Measurements from ENCODE around the gene PRUNE1.
A peak's percentile ranks its signal among the peaks of the same experiment; 100 is the strongest.

PRUNE1 gene, protein sequence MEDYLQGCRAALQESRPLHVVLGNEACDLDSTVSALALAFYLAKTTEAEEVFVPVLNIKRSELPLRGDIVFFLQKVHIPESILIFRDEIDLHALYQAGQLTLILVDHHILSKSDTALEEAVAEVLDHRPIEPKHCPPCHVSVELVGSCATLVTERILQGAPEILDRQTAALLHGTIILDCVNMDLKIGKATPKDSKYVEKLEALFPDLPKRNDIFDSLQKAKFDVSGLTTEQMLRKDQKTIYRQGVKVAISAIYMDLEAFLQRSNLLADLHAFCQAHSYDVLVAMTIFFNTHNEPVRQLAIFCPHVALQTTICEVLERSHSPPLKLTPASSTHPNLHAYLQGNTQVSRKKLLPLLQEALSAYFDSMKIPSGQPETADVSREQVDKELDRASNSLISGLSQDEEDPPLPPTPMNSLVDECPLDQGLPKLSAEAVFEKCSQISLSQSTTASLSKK

DNA sequence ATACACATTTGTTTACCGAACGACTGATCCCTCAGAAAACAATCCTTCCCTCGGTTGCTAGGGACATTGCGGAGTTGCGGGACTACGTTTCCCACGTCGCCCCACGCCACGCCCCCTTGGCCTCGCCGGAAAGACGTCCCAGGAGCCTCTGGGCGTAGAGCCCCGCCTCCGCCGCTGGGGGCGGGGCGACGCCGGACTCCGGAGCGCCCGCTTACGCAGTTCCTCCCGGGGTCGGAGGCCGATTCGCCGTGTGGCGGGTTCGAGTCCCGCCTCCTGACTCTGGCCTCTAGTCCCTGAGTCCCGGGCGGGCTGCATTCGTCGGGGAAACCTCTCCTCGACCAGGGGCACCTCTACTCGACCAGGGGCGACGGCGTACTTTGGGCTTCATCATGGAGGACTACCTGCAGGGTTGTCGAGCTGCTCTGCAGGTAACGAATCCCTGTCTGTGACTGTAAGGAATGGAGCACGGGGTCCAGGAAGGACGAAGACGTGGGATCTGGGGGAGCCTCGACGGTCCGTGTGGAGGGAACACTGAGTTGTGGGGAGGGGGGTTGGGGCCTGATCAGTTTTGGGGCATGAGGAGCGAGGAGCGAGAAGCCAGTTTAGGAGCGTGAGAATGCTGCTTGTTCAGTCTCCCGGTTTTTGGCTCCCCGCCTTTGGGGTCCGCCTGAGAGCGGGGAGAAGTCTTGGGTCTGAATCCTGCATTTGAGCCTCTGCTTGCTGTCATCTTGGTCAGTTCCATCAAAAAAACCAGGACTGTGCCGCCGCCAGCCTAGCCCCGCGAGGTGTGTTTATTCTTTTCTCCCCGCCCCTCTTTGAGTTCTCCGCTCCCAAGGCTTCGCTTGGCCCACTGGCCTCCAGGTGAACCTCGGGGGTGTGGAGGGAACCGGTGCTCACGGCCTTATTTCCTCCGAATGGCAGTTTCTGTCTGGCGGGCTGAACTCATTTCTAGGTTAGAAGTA lies at the start of gene PRUNE1:
Gene PRUNE1 (plus strand): TSS at position 206 of the 962 bp plus-strand sequence. CDS start 184 bp downstream, at position 390.
- TF ChIP-seq, protein P1, sequence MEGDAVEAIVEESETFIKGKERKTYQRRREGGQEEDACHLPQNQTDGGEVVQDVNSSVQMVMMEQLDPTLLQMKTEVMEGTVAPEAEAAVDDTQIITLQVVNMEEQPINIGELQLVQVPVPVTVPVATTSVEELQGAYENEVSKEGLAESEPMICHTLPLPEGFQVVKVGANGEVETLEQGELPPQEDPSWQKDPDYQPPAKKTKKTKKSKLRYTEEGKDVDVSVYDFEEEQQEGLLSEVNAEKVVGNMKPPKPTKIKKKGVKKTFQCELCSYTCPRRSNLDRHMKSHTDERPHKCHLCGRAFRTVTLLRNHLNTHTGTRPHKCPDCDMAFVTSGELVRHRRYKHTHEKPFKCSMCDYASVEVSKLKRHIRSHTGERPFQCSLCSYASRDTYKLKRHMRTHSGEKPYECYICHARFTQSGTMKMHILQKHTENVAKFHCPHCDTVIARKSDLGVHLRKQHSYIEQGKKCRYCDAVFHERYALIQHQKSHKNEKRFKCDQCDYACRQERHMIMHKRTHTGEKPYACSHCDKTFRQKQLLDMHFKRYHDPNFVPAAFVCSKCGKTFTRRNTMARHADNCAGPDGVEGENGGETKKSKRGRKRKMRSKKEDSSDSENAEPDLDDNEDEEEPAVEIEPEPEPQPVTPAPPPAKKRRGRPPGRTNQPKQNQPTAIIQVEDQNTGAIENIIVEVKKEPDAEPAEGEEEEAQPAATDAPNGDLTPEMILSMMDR (conservative IDR thresholded peaks at IDR 0.05; ENCODE audit: low read length): no peak
- peak within 1 kb of the TSS; percentile 100 for H3K4me3 ChIP-seq (ENCODE audit: low read length)
- peak; percentile 96 for DNase-seq (ENCODE audit: low read depth)

DNA sequence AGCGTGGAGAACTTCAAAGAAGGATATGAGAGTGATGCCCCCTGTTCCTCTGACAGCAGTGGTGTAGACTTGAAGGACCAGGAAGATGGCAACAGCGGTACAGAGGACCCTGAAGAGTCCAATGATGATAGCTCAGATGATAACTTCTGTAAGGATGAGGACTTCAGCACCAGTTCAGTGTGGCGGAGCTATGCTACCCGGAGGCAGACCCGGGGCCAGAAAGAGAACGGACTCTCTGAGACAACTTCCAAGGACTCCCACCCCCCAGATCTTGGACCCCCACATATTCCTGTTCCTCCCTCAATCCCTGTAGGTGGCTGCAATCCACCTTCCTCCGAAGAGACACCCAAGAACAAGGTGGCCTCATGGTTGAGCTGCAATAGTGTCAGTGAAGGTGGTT lies 47.6 kb upstream of the PRUNE1 start:
- no peak overlapping the region for H3K4me3 ChIP-seq (ENCODE audit: low read length)
- TF ChIP-seq, protein P1 (conservative IDR thresholded peaks at IDR 0.05; ENCODE audit: low read length): no peak
- no peak for DNase-seq (ENCODE audit: low read depth)

DNA sequence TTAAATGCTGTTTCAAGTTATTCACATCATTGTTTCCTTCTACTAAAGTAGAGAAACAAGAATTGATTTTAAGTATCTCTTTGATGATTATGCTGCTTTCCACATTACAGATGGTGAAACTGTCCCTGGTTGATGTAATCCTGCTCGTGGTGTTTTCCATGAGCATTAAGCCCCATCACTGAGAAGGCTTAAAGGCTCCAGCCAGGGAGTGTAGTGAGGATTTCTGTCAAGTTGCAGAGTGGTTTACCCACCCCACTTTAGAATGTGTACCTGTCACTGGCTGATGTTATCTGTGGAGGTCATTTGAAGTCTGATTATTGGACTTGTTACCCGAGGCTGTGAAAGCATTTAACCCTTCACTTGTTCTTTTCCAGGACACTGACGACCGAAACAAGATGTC lies 46.5 kb upstream of the PRUNE1 start:
- DNase-seq (ENCODE audit: low read depth): no peak
- H3K4me3 ChIP-seq (ENCODE audit: low read length): no peak overlapping the region
- TF ChIP-seq, protein P1 (conservative IDR thresholded peaks at IDR 0.05; ENCODE audit: low read length): no peak

DNA sequence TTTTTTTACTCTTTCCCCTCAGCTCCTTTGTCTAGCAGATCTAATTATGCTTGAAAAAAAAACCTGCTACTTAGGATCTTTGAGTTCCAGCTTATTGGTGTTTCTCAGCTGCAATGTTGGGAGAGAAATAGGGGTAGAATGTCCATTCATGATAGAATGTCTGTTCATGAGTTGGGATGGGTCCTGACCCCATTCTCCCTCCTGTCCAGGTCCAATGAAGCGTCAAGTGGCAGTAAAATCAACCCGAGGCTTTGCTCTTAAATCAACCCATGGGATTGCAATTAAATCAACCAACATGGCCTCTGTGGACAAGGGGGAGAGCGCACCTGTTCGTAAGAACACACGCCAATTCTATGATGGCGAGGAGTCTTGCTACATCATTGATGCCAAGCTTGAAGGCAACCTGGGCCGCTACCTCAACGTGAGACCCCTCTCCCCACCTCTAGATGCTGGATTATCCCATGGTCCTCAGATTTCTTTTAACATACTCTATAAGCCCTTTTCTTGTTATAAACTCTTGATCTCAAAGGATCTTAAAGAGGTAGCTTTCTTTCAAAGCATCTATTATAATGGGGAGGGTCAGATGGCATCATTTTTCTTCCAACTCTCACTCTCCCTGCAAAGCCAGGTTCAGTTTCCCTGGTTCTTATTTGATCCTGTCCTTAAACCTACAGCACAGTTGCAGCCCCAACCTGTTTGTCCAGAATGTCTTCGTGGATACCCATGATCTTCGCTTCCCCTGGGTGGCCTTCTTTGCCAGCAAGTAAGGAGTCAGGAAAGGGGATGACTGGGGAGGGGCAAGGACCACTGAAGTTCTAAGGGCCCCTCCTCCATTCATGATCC lies 44.7 kb upstream of the PRUNE1 start:
- DNase-seq (ENCODE audit: low read depth): no peak
- no peak overlapping the region for H3K4me3 ChIP-seq (ENCODE audit: low read length)
- TF ChIP-seq, protein P1 (conservative IDR thresholded peaks at IDR 0.05; ENCODE audit: low read length): no peak

DNA sequence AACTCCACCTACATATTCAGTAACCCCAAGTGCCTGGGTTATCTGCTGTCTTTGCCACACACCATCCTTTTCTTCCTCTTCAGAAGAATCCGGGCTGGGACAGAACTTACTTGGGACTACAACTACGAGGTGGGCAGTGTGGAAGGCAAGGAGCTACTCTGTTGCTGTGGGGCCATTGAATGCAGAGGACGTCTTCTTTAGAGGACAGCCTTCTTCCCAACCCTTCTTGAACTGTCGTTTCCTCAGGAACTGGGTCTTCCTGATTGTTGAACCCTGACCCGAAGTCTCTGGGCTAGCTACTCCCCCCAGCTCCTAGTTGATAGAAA lies 44.1 kb upstream of the PRUNE1 start:
- TF ChIP-seq, protein P1 (conservative IDR thresholded peaks at IDR 0.05; ENCODE audit: low read length): no peak
- no peak for DNase-seq (ENCODE audit: low read depth)
- no peak overlapping the region for H3K4me3 ChIP-seq (ENCODE audit: low read length)

DNA sequence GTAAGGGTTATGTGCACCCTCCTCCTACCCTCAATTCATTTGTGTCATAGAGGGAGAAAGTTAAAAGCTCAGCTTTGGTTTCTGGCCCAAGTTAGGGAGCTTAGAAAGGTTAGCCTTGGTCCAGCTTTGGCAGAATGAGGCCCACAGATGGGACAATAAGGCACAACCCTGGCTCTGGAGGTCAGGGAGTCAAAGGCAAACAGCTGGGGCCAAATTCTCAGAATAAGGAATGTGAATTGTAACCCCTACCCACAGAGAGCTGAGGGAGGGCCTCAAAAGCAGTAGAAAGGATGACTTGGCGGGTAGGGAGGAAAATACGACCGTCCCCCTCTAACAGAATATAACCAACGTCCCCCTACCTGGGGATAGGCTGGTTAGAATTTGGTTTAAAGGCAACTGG lies 42.6 kb upstream of the PRUNE1 start:
- H3K4me3 ChIP-seq (ENCODE audit: low read length): no peak overlapping the region
- TF ChIP-seq, protein P1 (conservative IDR thresholded peaks at IDR 0.05; ENCODE audit: low read length): no peak
- no peak for DNase-seq (ENCODE audit: low read depth)

Measured in AG10803 (cell line).